Endothelial cell of umbilical vein (primary cell): ENCODE results near the gene SMAD6. TPM values are rescaled to one million over a fixed set of nuclear protein-coding genes. Genes with fewer than 3 reads are reported as not detected.

ENCODE experiments used
- BruUV-seq: library from RNA; stranded (reverse); fragments of 400-500 nt; replicated peaks from 2 replicates; lab custom pipeline; 2021; lab: Mats Ljungman, UMichigan
- CTCF ChIA-PET: fragments of 300-600, 350-600 bp; sonication (Branson Sonifier 250); formaldehyde crosslinking; loops from one replicate; lab custom pipeline; 2021; ENCODE audit warnings: antibody characterized with exemption, inconsistent platforms; lab: Charles Lee
- POLR2A ChIA-PET: fragments of 300-600, 350-600 bp; sonication (Branson Sonifier 250); formaldehyde crosslinking; loops from one replicate; lab custom pipeline; 2021; ENCODE audit warnings: antibody characterized with exemption, inconsistent platforms; lab: Charles Lee
- DNase-seq: peaks from one replicate; pipeline ENCODE4 v3.0.0-alpha.2; 2011; ENCODE audit warnings: low read depth, low spot score
- FAIRE-seq: peaks from 2 replicates; lab custom pipeline; 2011; peaks lifted over from hg19 to GRCh38; lab: Jason Lieb, UNC
- H2AFZ ChIP-seq: 2 replicates; pipeline ENCODE4 v1.6.0; 2012; ENCODE audit warnings: low read depth, low read length, control low read depth, inconsistent platforms
- H3K27ac ChIP-seq: 2 replicates; pipeline ENCODE4 v1.5.1; 2011; ENCODE audit warnings: low read depth, mild to moderate bottlenecking, control low read depth, low read length, moderate library complexity; ENCODE audit not compliant: insufficient read depth
- H3K27me3 ChIP-seq, 2 experiments: 2 replicates each; pipeline versions ENCODE4 v1.6.0 to v1.6.1; 2011; ENCODE audit warnings: low read length in 2 of 2, mixed read lengths in 1 of 2; ENCODE audit not compliant: control insufficient read depth in 2 of 2, insufficient read depth in 2 of 2
- H3K36me3 ChIP-seq, 2 experiments: 2 replicates in 1 of 2; 3 replicates in 1 of 2; pipeline ENCODE4 v1.5.1; 2011; ENCODE audit warnings: low read length in 2 of 2, mild to moderate bottlenecking in 1 of 2, moderate library complexity in 1 of 2; ENCODE audit not compliant: control insufficient read depth in 2 of 2, insufficient read depth in 2 of 2; ENCODE audit errors: extremely low read depth in 1 of 2
- H3K4me1 ChIP-seq: 3 replicates; pipeline ENCODE4 v1.5.1; 2011; ENCODE audit warnings: mild to moderate bottlenecking, low read length; ENCODE audit not compliant: control insufficient read depth, insufficient read depth; ENCODE audit errors: extremely low read depth
- H3K4me2 ChIP-seq: 2 replicates; pipeline ENCODE4 v1.6.1; 2011; ENCODE audit warnings: low read length, control low read depth, mixed read lengths; ENCODE audit not compliant: insufficient read depth
- H3K4me3 ChIP-seq, 3 experiments: fragments of 200-600 bp in 1 of 3; sonication (generic), shearing (Covaris generic) in 1 of 3; replicated peaks in 1 of 3; 2 replicates each; pipeline ENCODE4 v1.5.1; 2011 to 2016; ENCODE audit warnings: control low read depth in 3 of 3, low read length in 3 of 3, mild to moderate bottlenecking in 2 of 3, inconsistent platforms in 1 of 3, low read depth in 1 of 3, moderate library complexity in 1 of 3; ENCODE audit not compliant: insufficient read depth in 1 of 3
- H3K79me2 ChIP-seq: 2 replicates; pipeline ENCODE4 v1.6.0; 2012; ENCODE audit warnings: low read length, inconsistent platforms; ENCODE audit not compliant: control insufficient read depth, insufficient read depth
- H3K9ac ChIP-seq: replicated peaks from 2 replicates; pipeline ENCODE3; 2011; ENCODE audit warnings: low read length, control low read depth; ENCODE audit not compliant: insufficient read depth; ENCODE audit errors: extremely low read depth
- H3K9me1 ChIP-seq: replicated peaks from 3 replicates; pipeline ENCODE4 v1.6.0; 2011; ENCODE audit warnings: mild to moderate bottlenecking, low read length; ENCODE audit not compliant: control insufficient read depth, insufficient read depth; ENCODE audit errors: extremely low read depth
- H3K9me3 ChIP-seq: replicated peaks from 2 replicates; pipeline ENCODE4 v1.5.1; 2012; ENCODE audit warnings: low read length, inconsistent platforms; ENCODE audit not compliant: control insufficient read depth, insufficient read depth
- H4K20me1 ChIP-seq: replicated peaks from 2 replicates; pipeline ENCODE3; 2011; ENCODE audit warnings: mild to moderate bottlenecking, low read length; ENCODE audit not compliant: control insufficient read depth, insufficient read depth; ENCODE audit errors: extremely low read depth
- FOS ChIP-seq: IDR thresholded peaks from 2 replicates; pipeline ENCODE4 v1.6.1; 2011; ENCODE audit warnings: mild to moderate bottlenecking, low read length, moderate library complexity, borderline replicate concordance; ENCODE audit not compliant: insufficient read depth
- MAX ChIP-seq: IDR thresholded peaks from 2 replicates; pipeline ENCODE4 v1.6.1; 2011; ENCODE audit not compliant: insufficient read depth, insufficient read length
- MYC ChIP-seq: IDR thresholded peaks from one replicate; pipeline ENCODE4 v1.6.1; 2011; ENCODE audit warnings: mild to moderate bottlenecking, low read depth, low read length
- POLR2AphosphoS5 ChIP-seq: IDR thresholded peaks from 2 replicates; pipeline ENCODE4 v1.6.1; 2012; ENCODE audit warnings: low read depth, mild to moderate bottlenecking, control low read depth, low read length, moderate library complexity; ENCODE audit not compliant: insufficient read depth
- dilution Hi-C: fragments of 300-500 bp; cut with MboI; formaldehyde crosslinking; loops from one replicate; pipeline ENCODE4 v1.15.0; 2019; ENCODE audit warnings: low sequenced_read_pairs; ENCODE audit not compliant: extremely low pct_ligation_motif_present
- intact Hi-C: fragments of 100-400 bp; cut with micrococcal nuclease; formaldehyde crosslinking; loops from one replicate; pipeline ENCODE4 v1.10.0; 2022
- polyA plus RNA-seq, 4 experiments: library from polyadenylated mRNA; depleted of rRNA in 3 of 4; stranded (reverse) in 3 of 4; unstranded in 1 of 4; fragments of >200 nt; gene quantifications; 2 replicates each; pipeline versions ENCODE4 v1.2.1 to v1.2.3, GENCODE V29; 2011 to 2012; ENCODE audit warnings: missing spikeins in 1 of 4
- total RNA-seq: library from RNA; stranded (reverse); gene quantifications from 2 replicates; pipeline ENCODE4 v1.2.3, GENCODE V29; 2021
- TF ChIP-seq, protein P1 (sequence below), 2 donors: IDR thresholded peaks; 1 replicate in 1 of 2; 2 replicates in 1 of 2; pipeline ENCODE4 v1.5.1; 2011; ENCODE audit warnings: low read length in 2 of 2, mild to moderate bottlenecking in 2 of 2, moderate library complexity in 2 of 2, control low read depth in 1 of 2, inconsistent platforms in 1 of 2, low read depth in 1 of 2; ENCODE audit not compliant: insufficient read depth in 1 of 2; ENCODE audit errors: extremely low read depth in 1 of 2

SMAD6 gene
- total and polyA plus RNA-seq, 2 donors (not counting 3 experiments of a cell fraction or from before 2014, with no cell fraction given): 7.3 to 12.5 TPM

- Histone ChIP-seq H2AFZ (no peak overlapping the region), H3K27me3 (no peaks in the 10 kb centered on the region), H3K4me2 (no peak overlapping the region), H3K27ac (no peak overlapping the region), H3K9me3 (no peaks in the 10 kb centered on the region), H3K9me1 (no peaks in the 10 kb centered on the region), H3K4me3 (no peak overlapping the region), H3K9ac (no peak overlapping the region), H4K20me1 (no peaks in the 10 kb centered on the region), H3K4me1 (peaks cover 8% of the 10 kb centered on the region), H3K36me3 (no peaks in the 10 kb centered on the region), H3K79me2 (peaks cover 16% of the 10 kb centered on the region)
- FAIRE-seq: no peak
- TF ChIP-seq FOS: no peak
- TF ChIP-seq, protein P1, sequence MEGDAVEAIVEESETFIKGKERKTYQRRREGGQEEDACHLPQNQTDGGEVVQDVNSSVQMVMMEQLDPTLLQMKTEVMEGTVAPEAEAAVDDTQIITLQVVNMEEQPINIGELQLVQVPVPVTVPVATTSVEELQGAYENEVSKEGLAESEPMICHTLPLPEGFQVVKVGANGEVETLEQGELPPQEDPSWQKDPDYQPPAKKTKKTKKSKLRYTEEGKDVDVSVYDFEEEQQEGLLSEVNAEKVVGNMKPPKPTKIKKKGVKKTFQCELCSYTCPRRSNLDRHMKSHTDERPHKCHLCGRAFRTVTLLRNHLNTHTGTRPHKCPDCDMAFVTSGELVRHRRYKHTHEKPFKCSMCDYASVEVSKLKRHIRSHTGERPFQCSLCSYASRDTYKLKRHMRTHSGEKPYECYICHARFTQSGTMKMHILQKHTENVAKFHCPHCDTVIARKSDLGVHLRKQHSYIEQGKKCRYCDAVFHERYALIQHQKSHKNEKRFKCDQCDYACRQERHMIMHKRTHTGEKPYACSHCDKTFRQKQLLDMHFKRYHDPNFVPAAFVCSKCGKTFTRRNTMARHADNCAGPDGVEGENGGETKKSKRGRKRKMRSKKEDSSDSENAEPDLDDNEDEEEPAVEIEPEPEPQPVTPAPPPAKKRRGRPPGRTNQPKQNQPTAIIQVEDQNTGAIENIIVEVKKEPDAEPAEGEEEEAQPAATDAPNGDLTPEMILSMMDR (IDR thresholded peaks at IDR 0.05; ENCODE audit: extremely low read depth in 1 of 2, insufficient read depth in 1 of 2, low read depth in 1 of 2, low read length in 2 of 2): no peak
- TF ChIP-seq MAX: no peak
- no peak for TF ChIP-seq MYC
- no peak for TF ChIP-seq POLR2AphosphoS5
- ChIA-PET CTCF (interaction anchor here (1.4 to 14.2 kb wide), 9 partner anchors 8 to 152 kb away, joined by 4 to 226 read pairs (median 8); no protein-coding TSS in a partner anchor), POLR2A (no interaction called here)
- BruUV-seq: no TSS peak
- dilution Hi-C loops (no loop called here), intact Hi-C loops (loop anchor here (1.0 to 2.0 kb wide), 3 partner anchors 52 to 96 kb away; no protein-coding TSS in a partner anchor)
- DNase-seq: no peak
Observed at GRCh38 chr15:66698971-66699370, 3.1 kb upstream of the SMAD6 start.
